ENCODE data around the gene PRMT1.

PRMT1 gene

GRCh38 chr19:49654581-49654980 lies 22.5 kb upstream of the PRMT1 start:
- peaks cover 5% of the 10 kb centered on the region for H3K79me2 ChIP-seq
- H3K27ac ChIP-seq, result no peak overlapping the region
- H3K9me3 ChIP-seq (ENCODE audit: control insufficient read depth, low read length), result no peaks in the 10 kb centered on the region
- H3K4me3 ChIP-seq (ENCODE audit: low read depth, low read length), result no peak overlapping the region
- H3K36me3 ChIP-seq (ENCODE audit: control insufficient read depth, insufficient read depth, low read length), result no peaks in the 10 kb centered on the region
- no peaks in the 10 kb centered on the region for H3K27me3 ChIP-seq (ENCODE audit: control insufficient read depth, insufficient read depth, low read length)
- no peak overlapping the region for H3K9ac ChIP-seq
- no peak for TF ChIP-seq CTCF (IDR thresholded peaks at IDR 0.05)
- H2AFZ ChIP-seq, result no peak overlapping the region
- no peak overlapping the region for H3K4me2 ChIP-seq (ENCODE audit: low read length)
- H3K4me1 ChIP-seq, result no peaks in the 10 kb centered on the region

- Histone ChIP-seq H3K9me3 (ENCODE audit: control insufficient read depth, low read length) (no peaks in the 10 kb centered on the region), H3K4me1 (no peaks in the 10 kb centered on the region), H3K79me2 (peaks cover 5% of the 10 kb centered on the region), H3K36me3 (ENCODE audit: control insufficient read depth, insufficient read depth, low read length) (no peaks in the 10 kb centered on the region), H3K27ac (no peak overlapping the region), H3K27me3 (ENCODE audit: control insufficient read depth, insufficient read depth, low read length) (no peaks in the 10 kb centered on the region), H3K9ac (no peak overlapping the region), H3K4me2 (ENCODE audit: low read length) (no peak overlapping the region), H2AFZ (no peak overlapping the region), H3K4me3 (ENCODE audit: low read depth, low read length) (no peak overlapping the region)
- no peak for TF ChIP-seq CTCF (IDR thresholded peaks at IDR 0.05)
Measured at GRCh38 chr19:49655570-49656455, 21.3 kb upstream of the PRMT1 start.

GRCh38 chr19:49656456-49657109 lies 20.5 kb upstream of the PRMT1 start:
- Histone ChIP-seq H3K4me1 (no peaks in the 10 kb centered on the region), H3K4me3 (ENCODE audit: low read depth, low read length) (no peak overlapping the region), H3K27ac (no peak overlapping the region), H3K79me2 (peaks cover 5% of the 10 kb centered on the region), H3K4me2 (ENCODE audit: low read length) (no peak overlapping the region), H2AFZ (no peak overlapping the region), H3K27me3 (ENCODE audit: control insufficient read depth, insufficient read depth, low read length) (no peaks in the 10 kb centered on the region), H3K9me3 (ENCODE audit: control insufficient read depth, low read length) (no peaks in the 10 kb centered on the region), H3K9ac (no peak overlapping the region), H3K36me3 (ENCODE audit: control insufficient read depth, insufficient read depth, low read length) (no peaks in the 10 kb centered on the region)
- no peak for TF ChIP-seq CTCF (IDR thresholded peaks at IDR 0.05)

GRCh38 chr19:49657493-49658138 lies 19.5 kb upstream of the PRMT1 start:
- Histone ChIP-seq H3K9me3 (ENCODE audit: control insufficient read depth, low read length) (no peaks in the 10 kb centered on the region), H3K4me1 (no peaks in the 10 kb centered on the region), H2AFZ (no peak overlapping the region), H3K36me3 (ENCODE audit: control insufficient read depth, insufficient read depth, low read length) (no peaks in the 10 kb centered on the region), H3K4me3 (ENCODE audit: low read depth, low read length) (no peak overlapping the region), H3K4me2 (ENCODE audit: low read length) (no peak overlapping the region), H3K9ac (no peak overlapping the region), H3K79me2 (peaks cover 5% of the 10 kb centered on the region), H3K27me3 (ENCODE audit: control insufficient read depth, insufficient read depth, low read length) (no peaks in the 10 kb centered on the region), H3K27ac (no peak overlapping the region)
- TF ChIP-seq CTCF (IDR thresholded peaks at IDR 0.05), result no peak
